ENCODE data around the gene ABHD17B.
"Not testable (repeated sequence)": the region's sequence is repeated elsewhere in the genome, so short reads cannot be mapped to it uniquely, and the experiment has no call there.

Gene ABHD17B

DNA sequence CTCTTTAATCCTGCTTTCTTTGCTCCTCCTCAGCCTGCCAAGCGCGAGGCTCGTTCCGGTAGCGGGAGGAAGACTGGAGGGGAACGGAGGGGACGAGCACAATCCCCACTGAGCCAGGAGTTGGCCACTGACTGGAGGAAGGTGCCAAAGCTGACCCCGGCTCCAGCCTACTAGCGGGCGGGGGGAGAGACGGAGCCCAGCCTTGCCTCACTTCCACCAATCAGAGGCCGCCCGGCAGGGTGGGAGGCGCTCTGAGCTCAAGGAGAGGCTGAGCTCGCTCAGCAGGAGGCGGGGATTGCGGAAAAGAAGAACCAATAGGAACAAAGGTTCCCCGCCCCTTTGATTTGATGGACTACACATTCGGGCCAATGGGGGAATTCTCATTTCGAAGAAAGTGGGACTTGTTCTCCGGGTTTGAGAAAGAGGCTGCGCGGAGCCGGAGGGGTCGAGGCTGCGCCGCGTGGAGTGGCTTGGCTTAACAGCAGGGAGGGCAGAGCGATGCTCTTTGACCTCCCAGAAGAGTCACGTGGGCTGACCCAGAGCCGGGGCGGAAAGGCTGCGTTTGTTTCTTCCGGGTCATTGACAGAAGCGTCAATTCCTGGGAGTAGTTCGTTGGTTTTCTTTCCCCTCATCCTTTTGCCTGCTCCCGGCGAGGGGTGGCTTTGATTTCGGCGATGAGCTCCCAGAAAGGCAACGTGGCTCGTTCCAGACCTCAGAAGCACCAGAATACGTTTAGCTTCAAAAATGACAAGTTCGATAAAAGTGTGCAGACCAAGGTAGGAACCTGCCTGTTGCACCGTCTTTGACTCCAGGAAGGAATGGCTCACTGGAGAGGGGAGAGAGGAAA lies at the start of gene ABHD17B, which contains the start of gene C9orf85:
Gene ABHD17B (minus strand): TSS at position 133 of the 847 bp plus-strand sequence. CDS start 36,113 bp downstream, outside the sequence.
Gene C9orf85 (plus strand): TSS at position 579 of the 847 bp plus-strand sequence. CDS start 96 bp downstream, at position 675.
- peak; percentile 94 for DNase-seq

DNA sequence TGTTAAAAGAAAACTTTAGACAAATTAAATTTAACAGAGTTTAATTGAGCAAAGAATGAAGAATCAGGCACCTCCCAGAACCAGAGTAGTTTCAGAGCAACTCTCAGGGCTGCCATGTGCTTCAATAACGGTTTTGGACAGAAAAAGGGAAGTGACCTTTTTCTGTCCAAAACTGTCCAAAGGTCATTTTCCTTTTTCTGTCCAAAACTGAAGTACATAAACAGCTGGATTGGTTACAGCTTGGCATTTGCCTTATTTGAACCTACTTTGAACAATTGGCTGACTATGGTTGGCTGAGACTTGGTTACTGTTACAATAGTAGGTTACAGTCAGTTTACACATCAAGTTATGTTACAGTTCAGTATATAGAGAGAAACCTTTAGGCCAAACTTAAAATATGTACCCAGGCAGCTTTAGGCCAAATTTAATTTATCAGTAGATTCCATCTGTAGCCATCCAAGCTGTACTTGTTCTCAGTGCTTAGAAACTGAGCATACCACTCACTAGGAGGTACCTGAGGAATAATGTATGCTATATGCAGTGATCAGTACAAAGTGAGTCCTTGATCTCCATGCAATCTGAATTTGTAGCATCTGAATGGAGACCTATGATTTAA lies 44.4 kb upstream of the ABHD17B start:
- no peak for DNase-seq

- not testable (repeated sequence) for DNase-seq
Observed at GRCh38 chr9:71954652-71955051, 43.7 kb upstream of the ABHD17B start.

DNA sequence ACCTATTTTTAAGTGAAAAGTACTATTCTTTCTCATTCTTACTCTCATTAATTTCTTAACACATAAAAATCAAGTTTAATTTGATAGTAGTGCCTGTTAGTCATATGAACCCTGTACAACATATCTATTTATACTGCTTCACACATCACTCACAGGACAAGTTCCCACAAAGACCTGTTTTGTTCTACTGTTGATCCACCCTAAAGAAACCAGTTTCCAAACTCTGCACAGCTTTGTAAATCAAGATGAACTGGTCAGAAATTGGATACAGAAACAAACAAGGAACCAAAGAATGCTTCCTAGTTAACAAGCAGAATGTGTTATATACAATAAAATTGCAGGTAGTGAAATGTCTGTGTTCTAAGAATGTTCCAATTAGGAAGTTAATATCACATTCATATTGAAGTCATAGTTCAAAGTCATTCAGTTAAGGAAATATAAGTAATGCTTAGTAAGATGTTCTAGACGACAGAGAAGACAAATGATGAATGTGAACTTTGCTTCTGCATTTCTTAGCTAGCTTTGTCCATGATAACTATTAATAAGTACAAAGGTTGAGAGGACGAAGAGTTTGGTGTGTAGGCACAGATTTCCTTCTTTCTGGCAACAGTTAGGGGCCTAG lies 33.9 kb upstream of the ABHD17B start:
- DNase-seq = no peak

- no peak for DNase-seq
Observed at GRCh38 chr9:71941998-71942567, 31.1 kb upstream of the ABHD17B start.

GRCh38 chr9:71941060-71941568 lies 30.1 kb upstream of the ABHD17B start:
- DNase-seq = no peak

- no peak for DNase-seq
Observed at GRCh38 chr9:71937898-71938297, 26.9 kb upstream of the ABHD17B start.

DNA sequence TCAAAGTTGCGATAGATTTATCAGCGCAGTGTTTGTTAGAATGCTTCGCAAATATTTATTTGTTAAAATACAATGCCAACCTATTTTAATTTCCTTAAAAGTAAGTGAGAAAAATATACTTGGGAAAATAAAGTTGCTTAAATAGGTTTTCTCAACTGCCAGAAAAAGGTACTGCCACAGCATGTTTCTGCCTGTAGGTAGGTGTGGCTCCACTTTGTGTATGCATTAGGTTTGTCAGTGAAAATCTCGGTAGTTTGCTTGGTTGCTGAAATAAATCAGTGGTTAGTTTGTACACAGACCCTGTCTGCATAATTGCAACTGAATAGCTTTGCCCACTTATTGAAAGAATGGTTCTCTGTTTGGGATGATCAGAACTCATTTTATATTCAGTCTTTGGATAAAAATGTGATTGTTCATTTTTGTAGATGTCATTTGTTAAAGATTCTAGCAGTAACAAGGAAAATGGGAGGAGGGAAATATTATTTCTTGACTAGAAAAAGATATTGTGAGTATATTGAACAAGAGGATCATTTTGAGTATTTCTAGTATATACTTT lies 26.2 kb upstream of the ABHD17B start:
- DNase-seq = no peak

GRCh38 chr9:71936066-71936465 lies 25.1 kb upstream of the ABHD17B start:
- DNase-seq = no peak

GRCh38 chr9:71931166-71931565 lies 20.2 kb upstream of the ABHD17B start:
- no peak for DNase-seq

DNA sequence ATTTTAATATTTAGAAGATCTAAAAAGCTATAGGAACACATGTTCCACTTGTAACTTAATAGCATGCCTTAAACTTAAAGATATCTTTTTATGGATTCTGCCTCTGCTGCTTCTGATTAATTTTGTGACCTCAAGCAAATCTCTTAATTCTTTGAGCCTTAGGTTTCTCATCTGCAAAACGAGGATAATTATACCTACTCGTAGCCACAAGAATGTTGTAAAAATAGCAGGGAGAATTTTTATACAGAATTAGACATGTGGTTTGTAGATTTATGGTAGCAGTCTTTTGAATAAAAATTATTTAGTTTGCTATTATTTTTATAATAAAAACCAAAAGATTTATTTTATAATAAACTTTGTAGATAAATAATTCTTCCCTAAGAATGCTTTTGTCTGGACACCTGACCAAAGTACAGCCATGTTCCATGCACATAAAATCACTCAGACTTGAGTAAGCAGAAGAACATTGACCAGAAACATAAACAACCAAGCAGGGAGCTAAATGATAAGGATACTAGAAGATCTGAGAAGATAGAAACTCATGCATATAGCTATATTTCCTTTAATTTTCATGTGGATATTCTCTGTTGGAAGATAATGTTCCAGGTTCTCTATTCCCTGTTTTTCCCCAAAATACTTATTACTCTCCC lies 18.9 kb upstream of the ABHD17B start:
- DNase-seq = no peak

GRCh38 chr9:71929223-71929622 lies 18.2 kb upstream of the ABHD17B start:
- DNase-seq = no peak

GRCh38 chr9:71928806-71929205 lies 17.8 kb upstream of the ABHD17B start:
- no peak for DNase-seq

DNA sequence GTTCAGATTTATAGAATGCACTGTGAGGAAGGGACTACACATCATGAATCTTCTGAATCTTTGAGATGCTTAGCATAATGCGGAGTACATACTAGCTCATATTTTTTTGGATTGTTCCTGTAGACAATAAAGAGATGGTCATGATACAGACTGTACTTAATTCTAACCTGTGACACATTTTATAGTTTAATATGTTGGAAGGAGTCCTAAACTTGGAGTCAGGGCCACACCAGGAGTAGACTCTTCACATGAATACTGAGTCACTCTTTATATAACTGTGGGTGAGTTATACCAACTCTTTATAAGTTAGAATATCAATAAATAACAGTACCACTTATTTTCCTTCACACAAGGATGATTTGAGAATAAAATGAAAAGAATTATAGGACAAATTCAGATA lies 17.4 kb upstream of the ABHD17B start:
- DNase-seq = no peak

DNA sequence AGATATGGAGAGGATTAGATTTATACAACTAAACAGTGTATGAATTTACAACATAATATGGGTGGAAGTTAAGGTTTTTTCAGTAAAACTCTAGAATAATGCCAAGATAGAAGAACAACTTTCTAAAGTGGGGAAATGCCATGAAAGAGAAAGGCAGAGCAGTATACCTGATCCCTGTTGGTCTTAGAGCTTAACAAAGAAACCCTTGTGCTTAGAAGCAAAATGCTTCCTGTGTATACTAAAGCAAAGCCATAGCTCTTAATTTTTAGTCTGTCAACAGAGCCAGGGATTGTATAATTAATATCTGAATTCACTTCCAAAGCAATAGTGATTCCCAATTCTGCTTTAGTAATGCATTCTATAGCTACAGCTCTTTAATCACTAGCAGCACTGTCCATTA lies 14.8 kb upstream of the ABHD17B start:
- no peak for DNase-seq

GRCh38 chr9:71924576-71924975 lies 13.6 kb upstream of the ABHD17B start:
- no peak for DNase-seq

DNA sequence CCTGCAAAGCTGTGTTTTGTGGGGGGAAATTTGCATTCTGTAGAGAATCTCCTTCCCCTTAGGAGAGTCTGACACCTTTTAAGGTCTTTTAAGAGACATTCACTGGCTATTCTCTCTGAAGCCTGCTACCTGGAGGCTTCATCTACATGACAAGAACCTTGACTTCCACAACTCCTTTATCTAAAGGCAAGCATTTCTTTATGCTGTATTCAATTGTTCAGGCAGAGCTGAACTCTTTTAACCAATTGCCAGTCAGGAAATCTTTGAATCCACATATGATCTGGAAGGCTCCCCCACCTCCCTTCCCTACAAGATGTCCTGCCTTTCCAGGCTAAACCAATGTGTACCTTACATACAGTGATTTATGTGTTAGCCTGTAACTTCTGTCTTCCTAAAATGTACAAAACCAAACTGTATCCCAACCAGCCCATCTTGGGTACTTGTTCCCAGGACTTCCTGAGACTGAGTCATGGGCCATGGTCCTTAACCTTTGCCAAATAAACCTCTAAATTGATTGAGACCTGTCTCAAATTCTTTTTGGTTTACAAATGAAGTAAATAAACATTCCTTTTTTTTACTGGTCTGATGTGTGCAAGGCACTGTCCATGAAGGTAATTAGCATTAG lies 10.3 kb upstream of the ABHD17B start:
- no peak for DNase-seq

- no peak for DNase-seq
Observed at GRCh38 chr9:71920456-71921189, 9.6 kb upstream of the ABHD17B start.

- no peak for DNase-seq
Observed at GRCh38 chr9:71918419-71918818, 7.4 kb upstream of the ABHD17B start.

DNA sequence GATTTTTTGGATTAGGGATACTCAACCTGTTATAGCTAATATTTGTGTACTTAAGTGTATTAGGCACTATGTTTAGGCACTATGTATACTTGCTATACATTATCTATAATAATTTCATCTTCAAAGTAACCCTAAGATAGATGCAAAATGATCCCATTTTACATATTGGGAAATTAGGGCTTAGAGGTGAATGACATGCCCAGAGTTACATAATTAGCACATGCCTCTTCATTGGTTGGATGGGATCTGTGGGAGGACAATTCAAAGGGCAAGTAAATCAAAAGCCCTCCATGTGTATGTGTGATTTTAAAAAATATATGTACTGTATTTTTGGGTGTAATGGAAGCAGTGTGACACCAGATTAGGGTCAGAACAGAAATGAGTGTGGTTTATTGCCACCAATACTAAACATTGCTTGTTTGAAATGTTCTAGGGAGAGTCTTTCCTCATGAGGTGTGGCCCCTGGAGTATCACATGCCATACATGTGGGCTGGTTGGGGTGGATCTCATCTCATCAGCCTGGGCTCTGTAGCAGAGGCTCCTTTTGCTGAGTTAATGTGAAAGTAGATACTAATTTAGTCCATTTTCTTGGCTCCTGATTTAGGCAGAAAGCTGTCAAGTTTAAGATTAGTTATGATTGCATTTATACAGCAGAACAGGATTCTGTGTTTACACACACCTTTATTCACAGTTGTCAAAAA lies 6.0 kb upstream of the ABHD17B start:
- no peak for DNase-seq

- DNase-seq = no peak
Observed at GRCh38 chr9:71915495-71915894, 4.5 kb upstream of the ABHD17B start.
